ENCODE results near the gene SPOCK1. TPM values are rescaled to one million over a fixed set of nuclear protein-coding genes. Genes with fewer than 3 reads are reported as not detected.
"Not testable (repeated sequence)": the region's sequence is repeated elsewhere in the genome, so short reads cannot be mapped to it uniquely, and the experiment has no call there.

The SPOCK1 gene
- 49.0 and 54.8 TPM in 2 replicates for total RNA-seq

DNA sequence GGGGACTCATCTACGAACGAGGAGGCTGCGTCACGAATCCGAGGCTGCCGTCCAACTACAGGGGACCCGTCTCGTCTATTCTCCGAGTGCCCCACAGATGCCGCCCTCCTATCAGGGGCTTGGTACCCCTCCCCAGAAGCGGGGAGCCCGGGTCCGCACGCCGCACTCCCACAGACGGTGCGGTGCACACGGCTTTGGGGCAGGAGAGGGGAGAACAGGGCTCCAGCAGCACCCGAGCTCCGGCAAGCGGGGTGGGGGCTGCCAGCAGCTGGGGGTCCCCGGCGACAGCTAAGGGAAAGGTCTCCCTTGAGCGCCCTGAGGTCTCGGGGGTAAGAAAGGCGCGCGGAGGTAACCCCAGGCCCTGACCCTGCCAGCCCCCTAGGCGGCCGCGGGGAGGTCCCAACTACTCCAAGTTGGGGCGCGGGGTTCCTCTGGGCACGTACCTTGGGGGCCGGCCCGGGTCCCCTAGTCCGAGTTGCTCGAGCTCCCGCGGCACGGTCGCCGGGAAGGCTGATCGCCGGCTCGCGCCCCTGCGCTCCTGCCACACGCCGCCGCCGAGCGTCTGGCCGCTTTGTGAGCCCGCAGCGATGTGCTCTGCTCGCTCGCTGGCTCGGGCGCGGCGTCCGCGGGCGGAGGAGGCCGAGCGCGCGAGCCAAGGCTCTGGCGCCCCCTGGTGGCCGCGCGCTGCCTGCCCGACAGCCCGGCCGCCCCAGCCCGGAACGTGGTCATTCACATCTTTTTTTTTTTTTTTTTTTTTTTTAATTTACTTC lies at the start of gene SPOCK1:
Gene SPOCK1, minus strand, starts transcription at position 591 of the 770 bp plus-strand sequence.
- TF ChIP-seq, protein P1, sequence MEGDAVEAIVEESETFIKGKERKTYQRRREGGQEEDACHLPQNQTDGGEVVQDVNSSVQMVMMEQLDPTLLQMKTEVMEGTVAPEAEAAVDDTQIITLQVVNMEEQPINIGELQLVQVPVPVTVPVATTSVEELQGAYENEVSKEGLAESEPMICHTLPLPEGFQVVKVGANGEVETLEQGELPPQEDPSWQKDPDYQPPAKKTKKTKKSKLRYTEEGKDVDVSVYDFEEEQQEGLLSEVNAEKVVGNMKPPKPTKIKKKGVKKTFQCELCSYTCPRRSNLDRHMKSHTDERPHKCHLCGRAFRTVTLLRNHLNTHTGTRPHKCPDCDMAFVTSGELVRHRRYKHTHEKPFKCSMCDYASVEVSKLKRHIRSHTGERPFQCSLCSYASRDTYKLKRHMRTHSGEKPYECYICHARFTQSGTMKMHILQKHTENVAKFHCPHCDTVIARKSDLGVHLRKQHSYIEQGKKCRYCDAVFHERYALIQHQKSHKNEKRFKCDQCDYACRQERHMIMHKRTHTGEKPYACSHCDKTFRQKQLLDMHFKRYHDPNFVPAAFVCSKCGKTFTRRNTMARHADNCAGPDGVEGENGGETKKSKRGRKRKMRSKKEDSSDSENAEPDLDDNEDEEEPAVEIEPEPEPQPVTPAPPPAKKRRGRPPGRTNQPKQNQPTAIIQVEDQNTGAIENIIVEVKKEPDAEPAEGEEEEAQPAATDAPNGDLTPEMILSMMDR (IDR thresholded peaks at IDR 0.05; ENCODE audit: insufficient read depth, low read depth, low read length): peak; percentile 51
- H3K4me3 ChIP-seq (ENCODE audit: low read depth, low read length): peak within 1 kb of the TSS; percentile 60
- peak; percentile 67 for DNase-seq (ENCODE audit: low read depth)

DNA sequence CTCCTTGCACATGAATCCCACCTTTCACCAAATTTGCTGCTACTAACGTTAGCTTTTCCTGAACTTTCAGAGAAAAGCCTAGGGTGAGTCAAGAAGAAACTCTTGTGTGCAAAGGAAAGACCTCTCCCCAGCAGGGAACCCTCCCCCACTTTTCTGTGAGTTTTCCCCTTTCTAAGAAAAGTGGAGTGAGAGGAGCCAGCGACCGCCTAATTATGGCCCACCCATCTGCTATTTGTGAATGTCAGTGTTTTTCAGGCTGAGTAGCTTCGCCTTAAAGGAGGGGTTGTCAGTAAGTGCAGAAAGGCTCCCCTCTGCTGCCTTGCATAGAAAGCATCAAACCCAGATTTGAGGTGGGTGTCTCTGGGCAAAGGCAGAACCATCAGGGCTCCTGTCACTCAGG lies 46.8 kb upstream of the SPOCK1 start:
- TF ChIP-seq, protein P1 (IDR thresholded peaks at IDR 0.05; ENCODE audit: insufficient read depth, low read depth, low read length): no peak
- no peak overlapping the region for H3K4me3 ChIP-seq (ENCODE audit: low read depth, low read length)
- DNase-seq (ENCODE audit: low read depth): no peak

DNA sequence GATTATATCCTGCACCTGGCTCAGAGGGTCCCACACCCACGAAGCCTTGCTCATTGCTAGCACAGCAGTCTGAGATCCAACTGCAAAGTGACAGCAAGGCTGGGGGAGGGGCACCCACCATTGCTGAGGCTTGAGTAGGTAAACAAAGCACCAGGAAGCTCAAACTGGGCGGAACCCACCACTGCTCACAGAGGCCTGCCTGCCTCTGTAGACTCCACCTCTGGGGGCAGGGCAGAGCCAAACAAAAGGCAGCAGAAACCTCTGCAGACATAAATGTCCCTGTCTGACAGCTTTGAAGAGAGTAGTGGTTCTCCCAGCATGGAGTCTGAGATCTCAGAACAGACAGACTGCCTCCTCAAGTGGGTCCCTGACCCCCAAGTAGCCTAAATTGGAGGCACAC lies 36.3 kb upstream of the SPOCK1 start:
- H3K4me3 ChIP-seq (ENCODE audit: low read depth, low read length): not testable (repeated sequence)

DNA sequence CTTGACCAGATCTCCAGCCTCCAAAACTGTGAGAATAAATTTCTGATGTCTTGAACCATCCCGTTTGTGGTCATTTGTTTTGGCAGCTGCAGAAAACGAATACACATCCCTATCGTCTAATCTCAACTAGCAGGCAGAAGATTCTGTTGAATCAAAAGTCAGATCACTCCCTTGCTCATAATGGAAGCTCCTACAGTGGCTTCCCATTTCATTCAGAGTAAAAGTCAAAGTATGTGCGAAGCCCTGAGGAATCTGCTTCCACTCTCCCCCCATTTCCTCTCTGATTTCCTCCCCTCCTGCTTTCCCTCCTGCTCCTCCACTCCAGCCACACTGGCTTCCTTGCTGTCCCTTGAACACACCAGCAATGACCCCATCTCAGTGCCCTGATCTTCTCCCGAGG lies 34.8 kb upstream of the SPOCK1 start:
- no peak for DNase-seq (ENCODE audit: low read depth)
- TF ChIP-seq, protein P1 (IDR thresholded peaks at IDR 0.05; ENCODE audit: insufficient read depth, low read depth, low read length): no peak
- H3K4me3 ChIP-seq (ENCODE audit: low read depth, low read length): no peak overlapping the region

More for the DNA sequence above, 36.3 kb upstream of the SPOCK1 start:
- DNase-seq (ENCODE audit: low read depth): not testable (repeated sequence)

DNA sequence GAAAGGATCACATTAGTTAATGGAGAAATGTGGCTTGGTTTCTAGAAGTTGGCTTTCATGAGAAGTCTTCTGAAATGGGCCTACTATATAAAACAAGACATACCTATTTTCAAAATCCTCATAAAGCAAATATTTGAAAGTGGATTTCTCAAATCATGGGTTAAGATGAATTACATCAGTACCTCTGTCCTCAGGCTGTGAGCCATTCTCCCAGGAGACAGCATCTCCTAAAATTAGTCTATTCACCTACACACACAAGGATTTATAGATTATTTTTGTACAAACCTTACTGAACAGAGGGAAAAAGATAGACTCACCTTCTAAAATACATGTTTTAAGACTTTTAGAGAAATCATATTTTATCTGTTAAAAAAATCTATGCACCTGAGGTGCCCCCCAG lies 32.1 kb upstream of the SPOCK1 start:
- TF ChIP-seq, protein P1 (IDR thresholded peaks at IDR 0.05; ENCODE audit: insufficient read depth, low read depth, low read length): no peak
- no peak overlapping the region for H3K4me3 ChIP-seq (ENCODE audit: low read depth, low read length)
- DNase-seq (ENCODE audit: low read depth): no peak

DNA sequence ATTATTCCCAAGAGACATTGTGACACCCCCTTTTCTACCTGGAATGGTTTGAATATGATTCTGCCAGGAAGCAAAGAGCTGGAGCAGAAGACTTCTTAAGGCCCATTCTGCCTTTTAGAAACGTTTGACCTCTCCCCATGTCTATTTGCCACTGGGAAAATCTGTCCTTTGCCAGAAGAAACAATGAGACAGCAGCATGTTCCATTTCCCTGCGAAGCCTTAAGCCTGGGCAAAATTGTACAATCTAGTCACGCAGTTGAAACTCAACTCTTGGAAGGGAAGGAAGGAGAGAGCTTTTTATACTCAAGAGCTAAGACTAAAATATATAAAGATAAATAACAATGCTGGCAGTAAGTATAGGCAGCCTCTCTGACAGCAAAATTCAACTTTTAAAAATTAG lies 22.1 kb upstream of the SPOCK1 start:
- DNase-seq (ENCODE audit: low read depth): no peak
- H3K4me3 ChIP-seq (ENCODE audit: low read depth, low read length): no peak overlapping the region
- TF ChIP-seq, protein P1 (IDR thresholded peaks at IDR 0.05; ENCODE audit: insufficient read depth, low read depth, low read length): no peak

DNA sequence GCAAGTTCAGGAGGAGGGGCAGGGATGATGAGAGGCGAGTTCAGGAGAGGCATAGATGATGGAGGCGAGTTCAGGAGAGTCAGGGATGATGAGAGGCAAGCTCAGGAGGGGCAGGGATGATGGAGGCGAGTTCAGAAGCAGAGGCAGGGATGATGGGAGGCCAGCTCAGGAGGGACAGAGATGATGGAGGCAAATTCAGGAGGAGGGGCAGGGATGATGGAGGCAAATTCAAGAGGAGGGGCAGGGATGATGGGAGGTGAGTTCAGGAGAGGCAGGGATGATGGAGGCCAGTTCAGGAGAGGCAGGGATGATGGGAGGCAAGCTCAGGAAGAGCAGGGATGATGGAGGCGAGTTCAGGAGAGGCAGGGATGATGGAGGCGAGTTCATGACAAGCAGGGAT lies 17.8 kb upstream of the SPOCK1 start:
- TF ChIP-seq, protein P1 (IDR thresholded peaks at IDR 0.05; ENCODE audit: insufficient read depth, low read depth, low read length): no peak
- no peak for DNase-seq (ENCODE audit: low read depth)
- no peak overlapping the region for H3K4me3 ChIP-seq (ENCODE audit: low read depth, low read length)

Data from fibroblast of villous mesenchyme (primary cell).